IMR-90 (cell line): ENCODE results near the gene GRHL3.

Experiments
- BHLHE40 ChIP-seq: fragments of 150-350 bp; IDR thresholded peaks from 2 replicates; pipeline ENCODE4 v1.6.1; 2016; ENCODE audit warnings: mild to moderate bottlenecking, low read depth, low read length
- CEBPB ChIP-seq: IDR thresholded peaks from 2 replicates; pipeline ENCODE4 v1.6.1; 2012; ENCODE audit warnings: low read depth, low read length, improper control_type of control experiment
- CTCF ChIP-seq: conservative IDR thresholded peaks from 2 replicates; pipeline ENCODE4 v1.5.1; 2012; ENCODE audit warnings: mild to moderate bottlenecking, low read depth, low read length, improper control_type of control experiment
- FOS ChIP-seq: fragments of 150-350 bp; IDR thresholded peaks from 2 replicates; pipeline ENCODE4 v1.6.1; 2016; ENCODE audit warnings: low read depth, low read length
- MAFK ChIP-seq: IDR thresholded peaks from 2 replicates; pipeline ENCODE4 v1.6.1; 2012; ENCODE audit warnings: low read depth, low read length, improper control_type of control experiment
- MXI1 ChIP-seq: IDR thresholded peaks from 2 replicates; pipeline ENCODE4 v1.6.1; 2012; ENCODE audit warnings: low read depth, mild to moderate bottlenecking, low read length, moderate library complexity, borderline replicate concordance
- NFE2L2 ChIP-seq: fragments of 150-350 bp; IDR thresholded peaks from 2 replicates; pipeline ENCODE4 v1.6.1; 2016; ENCODE audit warnings: low read depth, mild to moderate bottlenecking, low read length
- POLR2A ChIP-seq: IDR thresholded peaks from 2 replicates; pipeline ENCODE4 v1.6.1; 2012; ENCODE audit warnings: mild to moderate bottlenecking, low read depth, low read length
- RAD21 ChIP-seq: IDR thresholded peaks from 2 replicates; pipeline ENCODE4 v1.6.1; 2012; ENCODE audit warnings: low read length, improper control_type of control experiment
- RCOR1 ChIP-seq: IDR thresholded peaks from 2 replicates; pipeline ENCODE4 v1.6.1; 2012; ENCODE audit warnings: mild to moderate bottlenecking, low read length, improper control_type of control experiment; ENCODE audit not compliant: insufficient replicate concordance

GRCh38 chr1:24299901-24300300, 19.3 kb upstream of the GRHL3 start:
- TF ChIP-seq BHLHE40 (no peak), CTCF (no peak), POLR2A (no peak), NFE2L2 (no peak), FOS (no peak), RAD21 (no peak), MAFK (no peak), RCOR1 (no peak), MXI1 (no peak), CEBPB (no peak)
